MG63 (cell line): ENCODE measurements around the gene IKZF5. TPM values are rescaled to one million over a fixed set of nuclear protein-coding genes. Genes with fewer than 3 reads are reported as not detected.

Experiments
- DNase-seq: peaks from one replicate; pipeline ENCODE4 v3.0.0-alpha.2; 2020
- H3K27me3 ChIP-seq: fragments of 250-450 bp; sonication (Bioruptor Pico); 2 replicates; pipeline ENCODE4 v1.5.1; 2020; ENCODE audit warnings: mild to moderate bottlenecking, moderate library complexity
- H3K36me3 ChIP-seq: fragments of 250-450 bp; sonication (Bioruptor Pico); 2 replicates; pipeline ENCODE4 v1.5.1; 2020; ENCODE audit warnings: mild to moderate bottlenecking, moderate library complexity
- H3K4me3 ChIP-seq: fragments of 250-450 bp; sonication (Bioruptor Pico); 2 replicates; pipeline ENCODE4 v1.5.1; 2020; ENCODE audit warnings: mild to moderate bottlenecking, moderate library complexity
- H3K9me3 ChIP-seq: fragments of 250-450 bp; sonication (Bioruptor Pico); 2 replicates; pipeline ENCODE4 v1.5.1; 2020; ENCODE audit warnings: mild to moderate bottlenecking, moderate library complexity
- total RNA-seq: library from RNA; depleted of rRNA; stranded (reverse); fragments of >200 nt; shearing (Covaris generic); gene quantifications from 2 replicates; pipeline ENCODE4 v1.2.3, GENCODE V29; 2014; ENCODE audit warnings: low replicate concordance

IKZF5 gene
- total RNA-seq, 1 experiment from 2014 or later: 0.53 TPM

DNA sequence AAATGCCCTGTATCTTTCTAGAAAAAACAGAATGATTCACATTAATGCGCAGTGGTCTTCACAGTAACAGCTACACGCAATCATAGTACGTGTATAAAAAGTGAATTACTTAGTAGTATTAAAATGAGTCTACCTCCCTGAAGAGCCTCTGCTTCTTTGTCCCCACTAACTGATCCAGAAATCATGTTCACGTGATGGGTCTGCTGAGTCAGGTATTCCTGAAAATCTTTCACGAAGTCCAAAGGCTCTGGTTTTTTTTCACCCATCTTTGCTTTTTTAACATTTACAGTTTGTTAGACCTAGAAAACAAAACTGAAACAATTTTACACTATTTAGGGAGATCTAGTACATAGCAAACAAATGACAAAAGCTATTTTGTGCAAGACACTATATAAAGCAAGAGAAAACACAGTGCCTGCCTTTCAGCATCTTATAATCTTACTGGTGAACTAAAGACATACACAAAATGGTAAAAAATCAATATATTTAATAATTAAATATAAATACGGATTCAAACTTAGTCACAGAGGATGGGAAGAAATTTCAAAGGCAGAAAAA, 10.2 kb downstream of the IKZF5 start:
- no peak for DNase-seq
- Histone ChIP-seq H3K36me3 (peaks cover 12% of the 10 kb centered on the region), H3K4me3 (no peak overlapping the region), H3K27me3 (no peaks in the 10 kb centered on the region), H3K9me3 (no peaks in the 10 kb centered on the region)

DNA sequence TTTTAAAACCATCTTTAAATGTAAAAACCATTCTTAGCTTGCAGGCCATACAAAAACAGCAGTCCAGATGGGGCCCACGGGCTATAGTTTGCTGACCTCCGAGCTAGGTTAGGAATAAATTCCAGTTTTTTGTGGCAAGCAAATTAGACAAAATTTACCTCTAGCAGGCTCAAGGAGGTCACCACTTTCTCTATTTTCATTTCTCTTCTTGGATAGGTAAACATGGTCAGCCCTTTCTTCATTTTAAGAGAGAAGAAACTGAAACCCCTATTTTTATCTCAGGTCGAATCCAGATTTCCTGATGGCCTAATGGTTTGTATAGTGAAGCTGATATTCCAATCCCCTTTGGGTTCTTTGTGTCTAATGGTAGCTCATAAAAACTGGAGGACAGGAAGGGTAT, 10.7 kb downstream of the IKZF5 start:
- H3K4me3 ChIP-seq: no peak overlapping the region

DNA sequence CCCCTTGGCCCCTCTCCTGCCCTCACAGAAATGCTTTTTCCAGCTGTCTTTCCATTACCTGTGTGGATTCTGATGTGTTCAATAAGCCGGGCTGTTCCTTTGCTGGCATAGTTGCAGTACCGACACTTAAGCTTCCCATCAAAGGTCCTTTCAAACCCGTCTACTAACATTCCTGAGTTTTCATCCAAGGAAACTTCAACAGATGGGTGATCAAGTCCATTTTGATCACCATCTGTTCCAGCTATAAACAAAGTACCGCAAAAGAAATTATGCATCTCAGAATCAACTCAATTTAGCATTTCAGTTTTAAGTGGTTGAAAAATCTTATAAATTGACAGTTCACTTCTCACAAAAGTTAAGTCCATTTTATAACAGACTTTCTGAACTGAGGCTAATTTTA, 12.7 kb downstream of the IKZF5 start:
- DNase-seq: no peak
- H3K9me3 ChIP-seq: no peaks in the 10 kb centered on the region

More for the DNA sequence above, 10.7 kb downstream of the IKZF5 start:
- DNase-seq: no peak
- H3K36me3 ChIP-seq: peaks cover 13% of the 10 kb centered on the region
- H3K27me3 ChIP-seq: no peaks in the 10 kb centered on the region
- H3K9me3 ChIP-seq: no peaks in the 10 kb centered on the region

DNA sequence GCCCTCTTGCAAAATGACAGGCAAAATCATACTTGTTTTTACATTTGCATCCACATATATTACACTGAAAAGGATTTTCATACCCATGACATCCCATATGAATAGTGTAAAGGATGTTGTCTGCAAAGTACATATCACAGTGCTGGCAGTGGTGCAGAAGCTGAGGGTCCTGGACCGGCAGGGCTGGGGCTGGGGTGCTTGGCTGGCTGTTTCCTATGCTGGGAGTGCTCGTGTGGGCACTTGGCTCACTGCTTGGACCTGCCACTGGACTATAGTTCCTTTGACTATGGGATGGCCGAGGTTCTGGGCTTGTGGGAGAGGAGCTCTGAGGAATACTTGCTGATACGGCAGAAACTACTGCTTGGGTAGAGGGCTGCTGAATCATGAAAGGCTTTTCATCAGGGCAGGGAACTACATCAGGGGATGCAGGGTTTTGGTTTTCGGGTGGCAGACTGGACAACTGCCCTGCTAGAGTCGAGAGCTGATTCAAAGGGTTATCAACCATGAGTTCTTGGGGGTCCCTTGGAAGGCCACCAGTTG, 14.7 kb downstream of the IKZF5 start:
- no peaks in the 10 kb centered on the region for H3K27me3 ChIP-seq
- peaks cover 29% of the 10 kb centered on the region for H3K36me3 ChIP-seq
- no peak for DNase-seq
- H3K9me3 ChIP-seq: no peaks in the 10 kb centered on the region
- H3K4me3 ChIP-seq: no peak overlapping the region

More for the DNA sequence above, 12.7 kb downstream of the IKZF5 start:
- Histone ChIP-seq H3K4me3 (no peak overlapping the region), H3K27me3 (no peaks in the 10 kb centered on the region), H3K36me3 (peaks cover 27% of the 10 kb centered on the region)

DNA sequence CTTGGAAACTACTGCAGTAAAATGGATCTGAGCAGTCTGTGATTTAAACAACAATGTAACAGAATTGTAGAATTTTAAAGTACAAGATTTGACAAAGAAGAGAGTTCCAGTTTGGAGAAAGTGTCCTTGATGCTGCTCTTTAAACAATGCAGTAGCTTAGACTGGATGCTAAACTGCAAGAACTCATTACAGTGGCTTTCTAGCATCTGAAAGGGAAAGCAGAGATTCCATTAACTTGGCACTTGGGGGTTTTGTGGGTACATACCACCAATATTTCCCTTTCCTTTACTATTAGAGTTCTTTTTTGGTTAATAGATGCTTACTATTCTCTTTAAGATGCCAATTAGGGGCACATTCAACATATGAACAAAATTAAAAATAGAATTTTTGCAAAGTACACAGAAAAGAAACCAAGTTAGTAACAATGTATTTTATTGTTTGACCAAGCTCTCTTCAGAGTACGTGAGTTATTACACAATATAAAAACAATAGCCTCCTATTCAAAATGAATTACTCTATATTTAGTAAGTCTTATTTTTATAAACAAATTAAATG, 16.5 kb downstream of the IKZF5 start:
- Histone ChIP-seq H3K27me3 (no peaks in the 10 kb centered on the region), H3K4me3 (no peak overlapping the region), H3K9me3 (no peaks in the 10 kb centered on the region), H3K36me3 (peaks cover 23% of the 10 kb centered on the region)
- no peak for DNase-seq

DNA sequence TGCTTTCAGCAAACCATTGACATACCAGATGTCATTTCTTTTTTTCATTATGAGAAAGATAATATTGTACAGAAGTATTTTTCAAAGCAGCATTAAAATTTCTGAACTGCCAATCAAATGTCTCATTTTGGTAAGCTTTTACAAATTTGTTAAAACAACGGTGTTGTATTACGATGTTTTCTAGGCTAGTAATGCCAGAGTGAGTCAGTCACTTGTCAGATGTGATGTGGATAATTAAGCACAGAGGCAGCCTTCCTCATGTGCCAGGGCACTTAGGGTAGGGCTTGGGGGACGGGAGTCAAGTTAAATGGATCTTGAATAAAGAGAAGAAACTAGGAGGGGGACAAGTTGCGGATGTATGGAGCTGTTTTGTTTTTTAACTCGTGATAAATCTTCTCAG, 18.3 kb downstream of the IKZF5 start:
- H3K9me3 ChIP-seq: no peaks in the 10 kb centered on the region
- peak; percentile 38 for DNase-seq
- no peaks in the 10 kb centered on the region for H3K27me3 ChIP-seq
- H3K36me3 ChIP-seq: peaks cover 26% of the 10 kb centered on the region
- no peak overlapping the region for H3K4me3 ChIP-seq

DNA sequence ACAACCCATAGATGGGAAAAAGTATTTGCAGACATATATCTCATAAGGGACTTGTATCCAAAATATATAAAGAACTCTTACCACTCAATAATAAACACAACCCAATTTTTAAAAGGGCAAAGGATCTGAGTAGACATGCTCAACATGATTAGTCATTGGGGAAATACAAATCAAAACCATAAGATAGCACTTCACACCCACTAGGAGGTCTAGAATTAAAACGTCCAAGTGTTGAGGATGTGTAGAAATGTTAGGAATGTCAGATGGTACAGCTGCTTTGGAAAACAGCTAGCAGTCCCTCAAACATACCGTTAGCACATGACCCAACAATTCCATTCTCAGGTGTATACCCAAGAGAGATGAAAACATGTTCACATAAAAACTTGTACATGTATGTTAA, 20.1 kb downstream of the IKZF5 start:
- no peak for DNase-seq
- H3K4me3 ChIP-seq: no peak overlapping the region
- peaks cover 20% of the 10 kb centered on the region for H3K36me3 ChIP-seq
- no peaks in the 10 kb centered on the region for H3K27me3 ChIP-seq
- H3K9me3 ChIP-seq: no peaks in the 10 kb centered on the region

DNA sequence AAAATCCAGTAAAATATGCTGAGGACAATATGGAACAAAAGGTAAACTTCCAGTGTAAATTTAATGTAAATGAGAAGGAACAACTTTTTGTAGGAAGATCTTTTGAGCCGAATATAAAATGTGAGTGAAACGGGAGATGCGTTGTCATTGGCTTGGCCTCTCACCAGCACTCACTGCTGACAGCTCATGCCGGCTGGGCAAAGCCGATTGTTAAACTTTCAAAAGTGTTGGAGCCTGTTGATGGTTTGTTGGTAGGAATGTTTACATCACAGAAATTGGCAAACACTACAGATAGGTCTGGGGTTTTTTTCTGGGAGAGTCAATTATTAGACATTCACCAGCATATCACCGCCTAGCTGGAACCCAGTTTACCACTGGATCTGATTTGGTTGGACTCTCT, 22.3 kb downstream of the IKZF5 start:
- peak; percentile 87 for DNase-seq

DNA sequence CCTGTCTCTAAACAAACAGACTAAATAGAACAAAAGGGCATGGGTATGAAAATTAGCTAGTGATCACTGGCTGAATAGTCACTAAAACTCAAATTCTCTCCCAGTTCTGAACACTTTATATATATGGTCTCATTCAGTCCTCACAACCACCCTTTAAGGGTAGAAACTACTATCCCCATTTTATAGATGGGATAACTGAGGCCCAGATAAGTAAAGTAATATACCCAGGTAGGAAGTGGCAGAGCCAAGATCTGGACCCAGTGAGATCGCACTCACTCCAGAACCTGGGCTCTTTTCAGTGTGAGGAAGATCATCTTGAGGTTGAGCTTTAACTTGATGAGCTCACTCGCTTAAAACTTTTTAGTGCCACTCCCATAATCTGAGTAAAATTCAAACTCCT, 23.9 kb downstream of the IKZF5 start:
- DNase-seq: no peak
- H3K36me3 ChIP-seq: peaks cover 3% of the 10 kb centered on the region; the same call in 1 of the 2 replicates
- H3K4me3 ChIP-seq: no peak overlapping the region
- no peaks in the 10 kb centered on the region for H3K27me3 ChIP-seq
- no peaks in the 10 kb centered on the region for H3K9me3 ChIP-seq

More for the DNA sequence above, 22.3 kb downstream of the IKZF5 start:
- no peak overlapping the region for H3K4me3 ChIP-seq
- H3K9me3 ChIP-seq: no peaks in the 10 kb centered on the region
- H3K36me3 ChIP-seq: peaks cover 5% of the 10 kb centered on the region
- H3K27me3 ChIP-seq: no peaks in the 10 kb centered on the region

DNA sequence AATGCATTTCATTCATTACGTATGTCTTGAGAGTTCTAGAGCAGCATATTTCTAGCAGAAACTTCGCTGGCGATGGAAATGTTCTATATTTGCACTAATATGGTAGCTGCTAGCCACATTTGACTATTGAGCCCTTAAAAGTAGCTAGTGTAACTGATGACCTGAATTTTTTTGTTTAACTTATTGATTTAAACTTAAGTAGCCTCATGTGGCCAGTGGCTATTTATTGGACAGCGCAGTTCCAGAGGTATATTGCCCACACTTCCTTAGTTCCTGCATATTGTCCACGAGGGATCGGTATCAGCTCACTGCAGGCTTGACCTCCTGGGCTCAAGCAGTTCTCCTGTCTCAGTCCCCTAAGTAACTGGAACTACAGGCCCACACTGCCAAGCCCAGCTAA, 24.7 kb downstream of the IKZF5 start:
- H3K4me3 ChIP-seq: no peak overlapping the region
- DNase-seq: no peak
- H3K27me3 ChIP-seq: no peaks in the 10 kb centered on the region
- H3K36me3 ChIP-seq: peaks cover 3% of the 10 kb centered on the region; the same call in 1 of the 2 replicates
- H3K9me3 ChIP-seq: no peaks in the 10 kb centered on the region

DNA sequence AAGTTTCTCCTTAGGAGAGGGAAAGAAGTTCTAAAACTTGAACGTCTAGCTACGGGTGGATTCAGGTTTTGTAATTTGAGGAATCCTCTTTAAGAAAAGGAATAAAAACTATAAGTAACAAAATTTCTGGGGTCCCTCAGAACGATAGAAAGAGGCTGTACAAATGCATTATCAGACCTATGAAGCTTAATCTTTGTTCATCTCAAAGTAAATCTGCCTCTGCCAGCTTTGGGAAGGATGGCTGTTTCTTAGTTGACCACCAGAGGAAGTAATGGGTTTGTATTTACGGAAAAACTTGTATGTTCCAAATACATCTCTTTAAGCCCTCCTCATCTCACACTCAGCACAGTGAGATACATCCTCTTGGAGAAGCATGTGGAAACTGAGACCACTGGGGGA, 27.5 kb downstream of the IKZF5 start:
- DNase-seq: peak; percentile 10
- H3K4me3 ChIP-seq: peak overlapping the region; percentile 99

DNA sequence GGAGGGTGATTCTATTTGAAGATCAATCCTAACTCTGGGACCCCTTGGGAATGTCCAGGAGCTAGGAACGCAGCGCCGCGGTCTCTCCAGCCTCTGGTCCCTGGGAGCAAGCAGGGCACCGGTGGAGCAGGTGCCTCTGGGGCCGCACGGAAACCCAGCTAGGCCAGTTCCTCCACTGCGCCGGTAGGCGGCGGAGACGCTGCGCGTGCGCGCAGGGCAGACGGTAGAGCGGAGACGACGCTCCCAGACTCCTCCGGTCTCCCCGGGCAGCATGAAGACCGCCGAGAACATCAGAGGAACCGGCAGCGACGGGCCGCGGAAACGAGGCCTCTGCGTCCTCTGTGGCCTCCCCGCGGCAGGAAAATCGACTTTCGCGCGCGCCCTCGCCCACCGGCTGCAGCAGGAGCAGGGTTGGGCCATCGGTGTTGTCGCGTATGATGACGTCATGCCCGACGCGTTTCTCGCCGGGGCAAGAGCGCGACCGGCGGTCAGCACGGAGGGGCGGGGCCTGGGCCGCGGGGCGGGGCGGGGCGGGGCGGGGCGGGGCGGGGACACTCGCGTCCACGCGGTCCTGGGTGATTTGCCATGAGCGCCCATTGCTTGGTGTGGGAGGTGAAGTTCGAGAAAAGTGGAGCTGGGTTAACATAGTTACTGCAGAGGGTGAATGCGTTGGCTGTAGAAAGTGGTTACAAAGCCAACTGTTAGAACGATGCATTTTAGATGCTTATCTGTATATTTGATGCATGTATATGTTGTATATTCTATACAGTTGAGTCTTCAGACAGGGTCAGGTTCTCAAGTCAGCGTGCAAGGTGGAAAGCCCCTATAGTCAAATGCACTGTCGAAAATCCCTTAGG, 28.2 kb downstream of the IKZF5 start, which contains the start of gene PSTK:
Gene PSTK, plus strand, starts transcription at position 193 of the 857 bp plus-strand sequence. Its CDS starts 79 bp downstream, at position 272.
- no peaks in the 10 kb centered on the region for H3K9me3 ChIP-seq

More for the DNA sequence above, 27.5 kb downstream of the IKZF5 start:
- H3K9me3 ChIP-seq: no peaks in the 10 kb centered on the region
- no peaks in the 10 kb centered on the region for H3K27me3 ChIP-seq
- H3K36me3 ChIP-seq: peaks cover 3% of the 10 kb centered on the region; the same call in 1 of the 2 replicates

DNA sequence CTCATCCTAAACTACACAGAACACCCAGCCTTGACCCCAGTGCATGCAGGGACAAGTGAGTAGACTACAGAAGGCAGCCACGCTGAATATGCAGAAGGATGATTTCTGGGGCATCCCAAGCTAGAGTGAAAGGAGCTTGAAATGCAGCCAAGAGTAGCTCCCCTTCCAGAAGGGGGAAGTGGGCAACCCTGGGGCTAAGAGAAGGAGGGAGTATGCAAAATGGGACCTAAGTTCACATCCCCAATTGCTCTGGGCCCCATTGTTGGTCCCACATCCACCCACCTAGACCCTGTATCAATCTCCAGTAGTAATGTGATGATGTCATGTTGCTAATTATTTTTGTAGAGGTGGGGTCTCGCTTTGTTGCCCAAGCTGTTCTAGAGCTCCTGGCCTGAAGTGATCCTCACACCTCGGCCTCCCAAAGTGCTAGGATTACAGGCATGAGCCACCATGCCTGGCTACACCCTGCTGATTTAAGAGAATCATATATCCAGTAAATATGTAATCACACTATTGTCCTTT, 34.0 kb downstream of the IKZF5 start:
- H3K9me3 ChIP-seq: no peaks in the 10 kb centered on the region

More for the DNA sequence above, 28.2 kb downstream of the IKZF5 start, which contains the start of gene PSTK:
- Histone ChIP-seq H3K27me3 (0 out of 2 replicates have a peak, but pooled peaks cover 3% of the 10 kb centered on the region), H3K36me3 (peaks cover 2% of the 10 kb centered on the region; the same call in 1 of the 2 replicates), H3K4me3 (peak within 1 kb of the TSS; percentile 99)
- peak; percentile 89 for DNase-seq

DNA sequence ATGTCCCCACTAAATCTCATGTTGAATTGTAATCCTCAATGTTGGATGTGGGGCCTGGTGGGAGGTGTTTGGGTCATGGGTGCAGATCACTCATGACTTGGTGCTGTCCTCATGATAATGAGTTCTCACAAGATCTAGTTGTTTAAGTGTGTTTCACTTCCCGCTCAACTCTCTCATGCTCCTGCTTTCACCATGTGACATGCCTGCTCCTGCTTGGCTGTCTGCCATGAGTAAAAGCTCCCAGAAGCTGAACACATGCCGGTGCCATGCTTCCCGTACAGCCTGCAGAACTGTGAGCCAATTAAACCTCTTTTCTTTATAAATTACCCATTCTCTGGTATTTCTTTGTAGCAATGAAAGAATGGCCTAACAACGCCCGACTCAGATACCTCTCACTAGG, 34.6 kb downstream of the IKZF5 start:
- no peak for DNase-seq
- Histone ChIP-seq H3K4me3 (no peak overlapping the region), H3K27me3 (0 out of 2 replicates have a peak, but pooled peaks cover 3% of the 10 kb centered on the region), H3K9me3 (peaks cover 2% of the 10 kb centered on the region; the same call in 1 of the 2 replicates), H3K36me3 (no peaks in the 10 kb centered on the region)

More for the DNA sequence above, 34.0 kb downstream of the IKZF5 start:
- Histone ChIP-seq H3K27me3 (0 out of 2 replicates have a peak, but pooled peaks cover 3% of the 10 kb centered on the region), H3K4me3 (no peak overlapping the region), H3K36me3 (no peaks in the 10 kb centered on the region)
- no peak for DNase-seq

DNA sequence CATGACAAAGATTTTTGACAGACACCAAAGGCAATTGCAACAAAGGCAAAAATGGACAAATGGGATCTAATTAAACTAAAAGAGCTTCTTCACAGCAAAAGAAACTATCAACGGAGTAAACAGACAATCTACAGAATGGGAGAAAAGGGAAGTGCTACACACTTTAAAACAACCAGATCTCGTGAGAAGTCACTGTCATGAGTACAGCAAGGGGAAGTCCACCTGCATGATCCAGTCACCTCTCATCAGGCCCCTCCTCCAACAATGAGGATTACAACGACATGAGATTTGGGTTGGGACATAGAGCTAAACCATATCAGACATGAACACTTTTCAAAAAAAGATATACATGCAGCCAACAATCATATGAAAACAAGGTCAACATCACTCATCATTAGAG, 39.9 kb downstream of the IKZF5 start:
- Histone ChIP-seq H3K27me3 (no peaks in the 10 kb centered on the region), H3K4me3 (no peak overlapping the region), H3K36me3 (no peaks in the 10 kb centered on the region), H3K9me3 (peaks cover 16% of the 10 kb centered on the region)
- DNase-seq: no peak

DNA sequence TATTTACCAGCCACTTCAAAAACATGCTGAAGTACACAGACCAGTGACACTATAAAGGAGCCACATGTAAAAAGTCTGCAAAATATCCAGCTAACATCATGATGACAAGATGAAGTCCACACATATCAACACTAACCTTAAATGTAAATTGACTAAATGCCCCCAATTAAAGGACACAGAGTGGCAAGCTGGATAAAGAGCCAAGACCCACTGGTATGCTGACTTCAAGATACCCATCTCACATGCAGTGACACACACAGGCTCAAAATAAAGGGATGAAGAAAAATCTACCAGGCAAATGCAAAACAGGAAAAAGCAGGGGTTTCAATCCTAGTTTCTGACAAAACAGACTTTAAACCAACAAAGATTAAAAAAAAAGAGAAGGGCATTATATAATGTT, 41.7 kb downstream of the IKZF5 start:
- no peak overlapping the region for H3K4me3 ChIP-seq
- H3K27me3 ChIP-seq: no peaks in the 10 kb centered on the region
- no peak for DNase-seq
- H3K9me3 ChIP-seq: peaks cover 19% of the 10 kb centered on the region
- H3K36me3 ChIP-seq: no peaks in the 10 kb centered on the region

DNA sequence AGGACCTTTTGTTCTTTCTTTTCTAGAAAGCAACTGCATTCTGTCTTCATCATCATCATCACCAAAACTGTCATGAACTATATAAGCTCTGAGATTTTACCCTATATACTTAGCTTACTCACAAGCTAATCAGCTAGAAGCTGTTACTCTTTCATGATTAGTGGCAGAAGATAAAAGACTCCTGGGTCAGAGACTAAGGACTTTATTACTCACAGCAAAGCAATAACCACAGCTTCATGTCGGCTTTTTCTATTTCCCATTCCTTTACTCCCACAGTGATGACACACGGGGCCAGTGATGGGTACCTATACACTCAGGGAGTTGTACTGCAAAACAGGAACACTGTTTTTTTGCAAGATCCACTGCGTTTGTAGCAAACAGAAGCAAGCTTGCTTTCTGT, 46.2 kb downstream of the IKZF5 start:
- H3K36me3 ChIP-seq: no peaks in the 10 kb centered on the region
- no peaks in the 10 kb centered on the region for H3K27me3 ChIP-seq
- H3K4me3 ChIP-seq: no peak overlapping the region
- no peak for DNase-seq
- H3K9me3 ChIP-seq: peaks cover 10% of the 10 kb centered on the region; the same call in 1 of the 2 replicates
